Common myeloid progenitor, CD34-positive (primary cell): ENCODE measurements around the gene TAS2R1.

Source experiments
- CTCF ChIA-PET: fragments of 350-600 bp; sonication (Branson Sonifier 250); formaldehyde crosslinking; loops from one replicate; lab custom pipeline; 2021; ENCODE audit warnings: antibody characterized with exemption; lab: Charles Lee
- POLR2A ChIA-PET: fragments of 350-600 bp; sonication (Branson Sonifier 250); formaldehyde crosslinking; loops from one replicate; lab custom pipeline; 2021; ENCODE audit warnings: antibody characterized with exemption; lab: Charles Lee
- DNase-seq, 3 donors: peaks; one replicate each; pipeline versions ENCODE4 v3.0.0 to v3.0.0-alpha.2; 2013
- H3K27ac ChIP-seq, 2 experiments: 1 replicate in 1 of 2; 2 replicates in 1 of 2; pipeline ENCODE4 v1.7.0; 2013; ENCODE audit warnings: inconsistent platforms in 2 of 2, low read length in 2 of 2, mild to moderate bottlenecking in 2 of 2, low read depth in 1 of 2, moderate library complexity in 1 of 2; ENCODE audit not compliant: severe bottlenecking in 2 of 2, insufficient read depth in 1 of 2, poor library complexity in 1 of 2
- H3K27me3 ChIP-seq, 5 experiments: replicated peaks in 2 of 5; 1 replicate in 3 of 5; 2 replicates in 2 of 5; pipeline versions ENCODE4 v1.6.1 to v1.7.0; 2013; ENCODE audit warnings: low read length in 4 of 5, mild to moderate bottlenecking in 2 of 5, moderate library complexity in 2 of 5, inconsistent platforms in 1 of 5; ENCODE audit not compliant: insufficient read depth in 5 of 5, control insufficient read depth in 4 of 5
- H3K36me3 ChIP-seq, 4 experiments: 1 replicate in 2 of 4; 2 replicates in 2 of 4; pipeline versions ENCODE4 v1.6.1 to v1.7.0; 2013; ENCODE audit warnings: low read length in 3 of 4, control low read depth in 1 of 4, mild to moderate bottlenecking in 1 of 4; ENCODE audit not compliant: control insufficient read depth in 4 of 4, insufficient read depth in 4 of 4
- H3K4me1 ChIP-seq, 4 experiments: 1 replicate in 3 of 4; 2 replicates in 1 of 4; pipeline versions ENCODE4 v1.6.1 to v1.7.1; 2013; ENCODE audit warnings: low read length in 3 of 4, mild to moderate bottlenecking in 3 of 4, control low read depth in 1 of 4, inconsistent platforms in 1 of 4, moderate library complexity in 1 of 4; ENCODE audit not compliant: control insufficient read depth in 4 of 4, insufficient read depth in 4 of 4; ENCODE audit errors: control extremely low read depth in 1 of 4
- H3K4me3 ChIP-seq, 7 experiments: 1 replicate in 4 of 7; 2 replicates in 3 of 7; pipeline versions ENCODE4 v1.5.1 to v1.7.0; 2013; ENCODE audit warnings: mild to moderate bottlenecking in 7 of 7, low read length in 6 of 7, moderate library complexity in 6 of 7, inconsistent platforms in 2 of 7, low read depth in 2 of 7, control low read depth in 1 of 7; ENCODE audit not compliant: insufficient read depth in 4 of 7, control insufficient read depth in 1 of 7; ENCODE audit errors: extremely low read depth in 1 of 7
- H3K9me3 ChIP-seq, 5 experiments: 1 replicate in 4 of 5; 2 replicates in 1 of 5; pipeline versions ENCODE4 v1.6.1 to v1.7.1; 2013; ENCODE audit warnings: low read length in 4 of 5, mild to moderate bottlenecking in 2 of 5, inconsistent platforms in 1 of 5, low read depth in 1 of 5, moderate library complexity in 1 of 5; ENCODE audit not compliant: control insufficient read depth in 4 of 5, insufficient read depth in 2 of 5; ENCODE audit errors: control extremely low read depth in 1 of 5
- WGBS: methylation state at CpG from one replicate; pipeline ENCODE4 v1.1.5; 2013; ENCODE audit not compliant: insufficient coverage; 5-methylcytosine and 5-hydroxymethylcytosine counted together

TAS2R1 gene

DNA sequence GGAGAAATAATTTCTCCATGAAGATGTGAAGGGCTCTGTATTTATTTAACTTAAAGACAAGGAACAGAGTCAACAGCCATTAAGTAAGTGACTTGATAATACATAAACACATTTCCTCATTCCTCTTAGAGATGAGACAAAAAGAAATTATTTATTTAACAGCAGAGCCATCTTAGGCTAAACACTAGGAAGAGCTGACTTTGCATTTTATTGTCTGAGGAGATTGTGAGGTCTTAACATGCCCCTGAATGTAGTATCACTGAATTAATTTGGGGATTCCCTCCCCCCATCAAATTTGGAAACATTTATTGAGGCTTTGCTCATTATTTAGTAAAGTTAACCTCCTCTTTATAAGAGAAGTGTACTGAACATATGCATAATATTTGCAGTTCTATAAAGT, 35.2 kb downstream of the TAS2R1 start:
- Histone ChIP-seq H3K27me3 (peaks cover 0 to 9% (median 0%) of the 10 kb centered on the region in 5 experiments), H3K27ac (no peak overlapping the region), H3K36me3 (no peaks in the 10 kb centered on the region), H3K4me1 (peaks cover 0 to 7% (median 0%) of the 10 kb centered on the region in 4 experiments), H3K9me3 (no peaks in the 10 kb centered on the region), H3K4me3 (no peak overlapping the region)
- ChIA-PET POLR2A (no interaction called here), CTCF (no interaction called here)
- no peak for DNase-seq

DNA sequence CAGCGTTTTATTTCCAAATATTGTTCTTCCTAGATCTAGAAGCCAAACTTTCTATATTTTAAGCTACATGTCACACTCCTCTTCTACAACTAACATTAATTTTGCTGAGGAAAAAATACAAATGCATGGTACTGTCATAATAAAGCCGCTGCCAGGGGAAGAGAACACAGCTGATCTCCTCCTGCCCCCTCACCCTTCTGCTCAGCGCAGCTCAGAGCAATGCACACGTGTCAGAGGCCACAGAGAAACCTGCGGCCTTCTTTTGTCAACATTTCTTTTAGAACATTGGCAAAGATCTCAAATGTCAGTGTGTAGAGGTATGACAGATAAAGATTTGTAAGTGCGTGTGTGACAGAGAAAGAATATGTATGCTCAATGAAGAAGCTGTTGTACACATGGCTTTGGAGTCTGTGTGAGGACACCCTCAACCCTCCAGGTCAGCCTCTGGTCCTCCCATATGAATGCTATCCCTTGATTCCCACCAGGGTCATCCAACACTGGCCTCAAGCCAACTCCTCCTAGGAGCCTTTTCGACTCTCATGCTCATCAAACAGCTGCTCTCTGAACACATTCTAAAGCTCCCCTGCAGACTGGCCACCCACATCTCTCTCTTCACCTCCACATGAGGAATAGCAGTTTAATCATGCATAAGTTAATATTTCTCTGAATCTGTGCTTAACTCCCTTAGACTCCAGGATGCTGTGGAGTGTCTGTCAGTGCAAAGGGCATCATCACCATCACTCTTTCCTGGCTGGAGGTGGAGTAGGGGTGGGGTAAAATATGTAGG, 40.9 kb downstream of the TAS2R1 start:
- Histone ChIP-seq H3K4me1 (no peaks in the 10 kb centered on the region), H3K36me3 (no peaks in the 10 kb centered on the region), H3K4me3 (no peak overlapping the region), H3K27me3 (no peaks in the 10 kb centered on the region), H3K9me3 (peaks cover 0 to 2% (median 0%) of the 10 kb centered on the region in 5 experiments), H3K27ac (no peak overlapping the region)
- ChIA-PET CTCF (no interaction called here), POLR2A (no interaction called here)
- DNase-seq = no peak
- 90% methylated on average over 6 of the region's 7 CpGs for WGBS

DNA sequence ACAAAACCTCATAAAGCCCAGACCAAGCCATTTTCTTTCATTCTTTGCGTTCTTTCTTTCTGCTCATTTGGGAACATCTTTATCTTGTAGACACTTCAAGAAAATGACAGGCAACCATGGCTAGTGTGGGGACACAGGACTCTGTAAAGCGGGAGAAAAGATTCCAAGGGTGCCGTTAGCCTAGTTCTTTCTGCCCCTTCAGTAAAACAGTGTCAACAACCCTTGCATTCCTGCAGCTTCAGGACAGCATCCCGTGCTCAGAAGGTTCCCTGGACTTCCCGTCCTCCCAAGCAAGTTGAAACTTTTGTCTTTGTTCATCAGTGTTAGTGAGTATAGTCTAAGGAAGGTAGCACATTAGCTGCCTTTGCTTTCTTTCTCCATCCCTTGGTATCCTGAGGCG, 41.9 kb downstream of the TAS2R1 start:
- Histone ChIP-seq H3K27me3 (no peaks in the 10 kb centered on the region), H3K4me3 (no peak overlapping the region), H3K27ac (no peak overlapping the region), H3K4me1 (no peaks in the 10 kb centered on the region), H3K36me3 (no peaks in the 10 kb centered on the region), H3K9me3 (peaks cover 0 to 2% (median 0%) of the 10 kb centered on the region in 5 experiments)
- 69% methylated on average over 4 of the region's 6 CpGs for WGBS
- ChIA-PET CTCF (no interaction called here), POLR2A (no interaction called here)
- no peak for DNase-seq

DNA sequence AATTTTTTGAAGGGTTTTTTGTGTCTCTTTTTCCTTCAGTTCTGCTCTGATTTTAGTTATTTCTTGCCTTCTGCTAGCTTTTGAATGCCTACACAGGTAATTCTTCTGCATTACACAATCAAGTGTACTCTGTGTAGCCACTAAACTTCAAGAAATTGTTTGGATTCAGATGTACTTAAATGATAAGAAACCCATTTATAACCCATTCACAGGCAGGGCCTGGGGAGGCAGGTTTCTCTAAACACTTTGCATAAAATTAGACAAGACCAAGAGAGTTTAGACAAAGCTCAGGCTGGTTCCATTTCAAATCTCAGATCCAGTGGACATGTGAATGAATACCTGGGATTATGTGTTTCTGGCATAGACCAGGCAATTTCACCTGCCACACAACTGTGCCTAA, 43.0 kb downstream of the TAS2R1 start:
- no peaks in the 10 kb centered on the region for H3K36me3 ChIP-seq
- CTCF ChIA-PET = no interaction called here
- H3K27ac ChIP-seq = no peak overlapping the region
- DNase-seq = no peak
- H3K9me3 ChIP-seq = peaks cover 0 to 2% (median 0%) of the 10 kb centered on the region in 5 experiments
- H3K27me3 ChIP-seq = no peaks in the 10 kb centered on the region
- no peak overlapping the region for H3K4me3 ChIP-seq
- POLR2A ChIA-PET = no interaction called here
- no peaks in the 10 kb centered on the region for H3K4me1 ChIP-seq

DNA sequence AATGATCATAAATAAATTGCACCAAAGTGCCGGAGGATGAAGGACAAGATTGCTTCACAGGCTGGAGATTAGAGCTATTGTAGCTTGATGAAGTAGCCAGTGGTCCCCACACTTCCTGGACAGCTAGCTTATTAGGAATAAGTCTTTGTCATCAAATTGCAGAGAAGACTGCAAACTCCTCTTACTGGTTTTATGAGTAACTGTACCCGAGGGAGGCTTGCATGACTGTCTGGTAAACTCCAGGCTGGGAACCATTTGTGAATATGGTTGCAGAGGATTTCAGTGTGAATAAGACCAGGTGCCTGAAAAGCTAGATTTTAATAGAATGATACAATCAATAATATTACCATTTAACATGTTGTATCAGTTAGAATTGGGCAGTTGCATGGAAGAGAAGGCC, 47.7 kb downstream of the TAS2R1 start:
- Histone ChIP-seq H3K27me3 (no peaks in the 10 kb centered on the region), H3K4me3 (no peak overlapping the region), H3K9me3 (peaks cover 0 to 2% (median 0%) of the 10 kb centered on the region in 5 experiments), H3K27ac (no peak overlapping the region), H3K4me1 (no peaks in the 10 kb centered on the region), H3K36me3 (no peaks in the 10 kb centered on the region)
- POLR2A ChIA-PET = no interaction called here
- CTCF ChIA-PET = interaction anchor here (0.9 kb wide), 1 partner anchor 23 kb away, joined by 3 read pairs; no protein-coding TSS in a partner anchor
- WGBS = 91% methylated on average over 1 of the region's 2 CpGs
- DNase-seq = no peak
